GM23248 (cell line): ENCODE data around the gene BCL7C.

Experiments
- EZH2 ChIP-seq: fragments of 200-600 bp; sonication (generic); IDR thresholded peaks from 2 replicates; pipeline ENCODE4 v1.6.1; 2018; ENCODE audit warnings: antibody characterized with exemption, mild to moderate bottlenecking; ENCODE audit not compliant: insufficient read depth, poor library complexity, severe bottlenecking
- EZH2phosphoT487 ChIP-seq: fragments of 200-600 bp; sonication (generic); IDR thresholded peaks from 2 replicates; pipeline ENCODE4 v1.6.1; 2018; ENCODE audit warnings: antibody characterized with exemption, moderate library complexity, mild to moderate bottlenecking, low read depth; ENCODE audit not compliant: insufficient read depth

DNA sequence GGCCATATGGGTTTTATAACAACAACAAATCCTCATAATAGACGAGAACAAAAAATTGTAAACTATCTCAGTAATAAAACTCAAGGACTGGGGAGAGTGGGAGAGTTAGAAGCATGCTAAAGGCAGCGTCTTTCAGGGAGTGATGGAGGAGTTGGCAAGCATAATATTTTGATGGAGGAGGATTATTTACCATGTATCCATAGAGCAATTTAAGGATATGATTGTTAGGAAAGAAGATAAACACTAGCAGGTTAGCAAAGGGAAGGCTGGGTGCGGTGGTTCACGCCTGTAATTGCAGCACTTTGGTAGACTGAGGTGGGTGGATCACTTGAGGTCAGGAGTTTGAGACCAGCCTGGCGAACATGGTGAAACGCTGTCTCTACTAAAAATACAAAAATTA, 27.8 kb downstream of the BCL7C start:
- TF ChIP-seq EZH2 (no peak), EZH2phosphoT487 (no peak)
